GM21447 (cell line): ENCODE results near the gene RASL10B.

ENCODE experiments used
- ATAC-seq: cut with Tn5 transposase; IDR thresholded peaks from one replicate; pipeline ENCODE4 v1.9.1; 2021; ENCODE audit not compliant: unreplicated experiment

The RASL10B gene

DNA sequence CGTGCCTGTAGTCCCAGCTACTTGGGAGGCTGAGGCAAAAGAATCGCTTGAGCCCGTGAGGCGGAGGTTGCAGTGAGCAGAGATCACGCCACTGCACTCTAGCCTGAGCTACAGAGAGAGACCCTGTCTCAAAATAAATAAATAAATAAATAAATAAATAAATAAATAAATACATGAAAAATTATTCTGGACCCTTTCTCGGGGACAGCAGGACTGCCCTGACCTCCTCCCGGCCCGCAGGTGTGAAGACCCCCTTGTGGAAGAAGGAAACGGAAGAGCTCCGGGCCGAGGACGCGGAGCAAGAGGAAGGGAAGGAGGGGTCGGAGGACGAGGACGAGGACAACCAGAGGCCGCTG is 32.3 kb downstream of the RASL10B start:
- ATAC-seq = no peak

GRCh38 chr17:35764123-35764991 is 32.9 kb downstream of the RASL10B start:
- peak; percentile 58 for ATAC-seq

DNA sequence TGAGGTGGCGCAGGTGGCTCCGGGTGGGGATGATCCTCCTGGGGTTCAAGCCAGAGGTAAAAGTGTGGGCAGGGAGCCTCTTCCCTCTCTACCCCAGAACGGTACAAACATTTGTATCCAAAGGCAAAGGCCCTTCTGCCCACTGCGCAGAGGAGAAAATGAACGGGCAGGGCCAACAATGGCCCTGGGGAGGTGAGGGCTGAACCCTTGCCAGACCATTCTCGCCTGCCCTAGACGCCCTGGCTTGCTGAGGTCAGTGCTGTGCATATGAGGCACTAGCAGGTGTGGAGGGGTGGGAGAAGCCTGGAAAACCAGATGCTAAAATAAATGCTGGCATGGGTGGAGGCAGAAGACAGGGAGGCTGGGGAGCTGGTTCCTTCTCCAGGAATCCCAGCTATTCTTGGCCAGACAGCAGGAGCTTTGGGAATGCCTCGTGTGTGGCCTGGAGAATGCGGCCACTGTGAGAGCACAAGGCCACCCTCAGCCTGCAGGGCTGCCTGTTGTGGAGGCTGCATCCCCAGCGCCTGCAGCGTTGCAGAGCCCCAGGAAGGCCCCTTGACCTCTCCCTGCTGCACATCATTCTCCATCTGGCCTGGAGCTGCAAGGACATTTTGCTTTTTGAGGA is 33.8 kb downstream of the RASL10B start:
- ATAC-seq = no peak

GRCh38 chr17:35765756-35766488 is 34.5 kb downstream of the RASL10B start:
- no peak for ATAC-seq

GRCh38 chr17:35766489-35766877 is 35.0 kb downstream of the RASL10B start:
- ATAC-seq = no peak

GRCh38 chr17:35766903-35767510 is 35.6 kb downstream of the RASL10B start:
- no peak for ATAC-seq

GRCh38 chr17:35768797-35769196 is 37.4 kb downstream of the RASL10B start:
- no peak for ATAC-seq

DNA sequence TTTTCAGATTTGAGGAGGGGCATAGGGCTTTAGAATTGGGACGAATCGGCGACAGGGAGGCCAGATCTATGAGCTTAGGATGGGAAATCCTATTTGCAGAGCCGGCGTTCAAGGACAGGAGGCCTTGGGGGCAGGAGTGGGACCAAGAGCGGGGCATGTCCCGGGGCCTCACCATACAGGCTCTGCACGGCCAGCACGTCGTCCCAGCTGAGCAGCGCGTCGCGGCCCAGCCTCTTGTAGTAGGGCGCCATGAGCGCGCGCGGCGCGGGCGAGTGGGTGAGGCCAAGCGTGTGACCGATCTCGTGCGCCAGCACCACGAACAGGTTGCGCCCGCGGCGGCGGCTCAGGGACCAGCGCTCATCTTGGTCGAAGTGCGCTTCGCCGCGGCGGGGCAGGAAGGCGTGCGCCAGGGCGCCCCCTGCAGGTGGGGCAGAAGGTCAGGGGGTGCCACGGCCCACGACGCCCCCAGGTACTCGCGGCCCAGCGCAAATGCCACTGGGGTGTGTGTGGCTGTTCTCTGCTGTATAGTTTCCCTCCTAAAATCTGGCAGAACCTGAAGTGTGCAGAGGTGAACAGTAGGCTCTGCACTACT is 38.6 kb downstream of the RASL10B start:
- ATAC-seq = no peak

GRCh38 chr17:35773129-35773528 is 41.7 kb downstream of the RASL10B start:
- ATAC-seq = no peak

- ATAC-seq = no peak
Observed at GRCh38 chr17:35773679-35774425, 42.4 kb downstream of the RASL10B start.

DNA sequence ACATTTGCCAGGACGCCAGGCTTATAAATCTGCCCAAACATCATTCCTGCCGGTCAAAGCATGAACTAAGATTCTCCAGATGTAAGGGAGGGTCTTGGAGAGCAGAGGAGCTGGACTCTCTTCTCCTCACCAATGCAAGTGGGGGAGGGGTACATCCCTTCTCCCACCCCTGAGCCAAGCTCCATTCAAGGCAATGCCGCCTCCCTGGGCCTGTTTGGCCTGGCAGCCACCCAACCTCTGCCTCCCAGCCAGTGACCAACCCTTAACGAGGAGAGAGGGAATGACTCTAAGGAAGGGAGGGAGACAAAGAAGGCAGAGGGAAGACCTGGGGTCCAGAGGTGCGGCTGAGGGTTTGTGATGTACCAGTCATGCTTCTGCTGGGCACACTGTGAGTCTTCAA is 43.1 kb downstream of the RASL10B start:
- ATAC-seq = no peak

- no peak for ATAC-seq
Observed at GRCh38 chr17:35775039-35775438, 43.6 kb downstream of the RASL10B start.

- ATAC-seq = no peak
Observed at GRCh38 chr17:35775583-35775982, 44.1 kb downstream of the RASL10B start.

DNA sequence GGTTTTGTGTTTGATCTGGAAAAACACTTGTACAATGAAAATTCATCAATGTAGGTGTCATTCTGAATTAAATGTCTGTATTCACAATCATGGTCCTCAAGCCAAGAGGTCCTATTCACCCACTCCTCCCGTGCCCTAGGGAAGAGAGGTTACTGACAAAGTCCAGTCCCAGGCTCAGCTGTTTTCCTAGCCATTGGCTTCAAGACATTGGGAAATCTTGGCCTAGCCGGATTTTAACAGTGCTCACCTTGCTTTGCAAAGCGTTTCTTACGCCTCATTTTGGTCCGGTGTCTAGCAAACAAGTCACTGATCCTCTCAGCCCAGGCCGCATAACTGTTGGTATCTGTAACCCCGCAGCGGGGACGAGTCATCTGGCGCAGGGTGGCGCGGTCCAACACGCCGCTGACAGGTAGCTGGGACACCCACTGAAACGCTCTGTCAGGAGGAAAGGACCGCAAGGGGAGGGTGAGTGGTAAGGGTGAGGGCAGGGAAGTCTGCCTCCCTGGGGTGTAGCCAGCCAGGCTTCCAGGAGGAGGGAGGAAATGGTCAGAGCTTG is 47.3 kb downstream of the RASL10B start:
- ATAC-seq = no peak

DNA sequence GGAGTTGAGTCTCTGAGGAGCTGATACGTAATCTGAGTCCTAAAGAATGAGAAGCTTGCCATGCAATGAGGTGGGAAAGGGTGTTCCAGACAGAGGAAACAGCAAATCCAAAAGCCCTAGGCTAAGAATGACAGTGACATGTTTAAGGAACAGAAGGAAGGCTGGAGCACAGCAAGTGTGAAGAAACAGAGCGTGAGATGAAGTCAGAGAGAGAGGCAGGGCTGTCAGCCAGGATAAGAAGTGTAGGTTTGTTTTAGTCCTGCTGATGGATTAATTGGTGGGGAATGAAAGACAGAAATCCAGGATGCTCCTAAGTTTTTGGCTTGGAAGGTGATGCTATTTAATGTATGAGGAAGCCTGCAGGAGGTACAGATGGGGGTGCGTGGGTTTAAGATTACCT is 49.5 kb downstream of the RASL10B start:
- ATAC-seq = no peak

DNA sequence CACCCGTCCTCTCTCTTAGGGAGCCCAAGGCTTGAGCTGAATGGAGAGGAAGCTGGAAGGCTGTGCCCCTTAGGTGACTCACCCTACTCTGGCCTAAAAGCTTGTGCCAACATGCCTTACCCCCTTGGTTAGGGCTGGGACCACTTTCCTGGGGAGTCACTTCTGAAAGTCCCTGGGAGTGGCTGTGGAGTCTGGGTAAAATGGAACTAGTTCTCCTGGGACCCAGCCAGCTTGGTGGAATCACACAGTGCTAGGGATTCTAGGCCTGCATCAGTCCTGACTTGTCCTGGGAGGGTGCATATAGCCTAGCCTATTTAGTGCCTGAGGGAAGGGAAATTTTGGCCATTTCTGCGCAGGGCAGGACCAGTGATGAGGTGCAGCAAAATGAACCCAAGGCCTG is 53.5 kb downstream of the RASL10B start:
- no peak for ATAC-seq

DNA sequence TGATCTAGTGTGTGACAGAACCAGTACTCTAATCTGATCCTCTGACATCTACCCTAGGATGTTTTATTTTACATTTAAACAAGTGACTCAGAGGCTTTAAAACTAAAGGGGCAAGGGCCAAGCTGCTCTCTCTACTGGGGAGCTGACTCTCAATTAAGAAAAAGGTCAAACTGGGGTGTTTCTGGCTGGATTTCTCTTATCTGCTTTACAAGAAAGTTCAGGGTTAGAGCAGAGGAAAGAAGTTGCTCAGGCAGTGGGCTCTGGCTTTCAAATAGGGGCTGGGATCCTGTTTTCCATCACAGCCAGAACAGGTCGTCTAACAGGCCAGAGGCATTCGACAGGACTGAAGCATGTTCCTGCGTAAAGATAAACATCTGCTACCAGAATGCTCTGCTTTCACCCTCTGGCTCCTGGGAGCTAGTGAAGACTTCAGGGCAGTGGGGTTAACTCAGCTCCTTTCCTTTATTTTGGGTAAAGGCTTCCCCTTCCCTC is 55.5 kb downstream of the RASL10B start:
- no peak for ATAC-seq

- ATAC-seq = no peak
Observed at GRCh38 chr17:35788477-35789368, 57.3 kb downstream of the RASL10B start.

GRCh38 chr17:35790841-35791240 is 59.4 kb downstream of the RASL10B start:
- ATAC-seq = no peak
